Subcutaneous abdominal adipose tissue (tissue), 5 donors: ENCODE measurements around the gene PIGA.
A peak's percentile ranks its signal among the peaks of the same experiment; 100 is the strongest.

Source experiments
- H3K27ac ChIP-seq: one replicate; pipeline ENCODE4 v1.7.0; 2013; ENCODE audit warnings: low read depth, mild to moderate bottlenecking, inconsistent platforms, low read length, moderate library complexity
- H3K27me3 ChIP-seq, 5 donors: one replicate each; pipeline ENCODE4 v1.7.0; 2013; ENCODE audit warnings: low read length in 5 of 5, inconsistent platforms in 1 of 5; ENCODE audit not compliant: control insufficient read depth in 5 of 5, insufficient read depth in 4 of 5
- H3K36me3 ChIP-seq, 5 donors: one replicate each; pipeline ENCODE4 v1.7.0; 2013; ENCODE audit warnings: low read length in 5 of 5; ENCODE audit not compliant: control insufficient read depth in 5 of 5, insufficient read depth in 5 of 5
- H3K4me1 ChIP-seq, 5 donors: one replicate each; pipeline ENCODE4 v1.7.0; 2013; ENCODE audit warnings: low read length in 5 of 5, mild to moderate bottlenecking in 3 of 5, moderate library complexity in 1 of 5; ENCODE audit not compliant: control insufficient read depth in 5 of 5, insufficient read depth in 5 of 5
- H3K4me3 ChIP-seq, 5 donors: one replicate each; pipeline ENCODE4 v1.7.0; 2013; ENCODE audit warnings: low read length in 5 of 5, low read depth in 1 of 5
- H3K9ac ChIP-seq, 5 donors: one replicate each; pipeline ENCODE4 v1.7.0; 2013; ENCODE audit warnings: low read length in 5 of 5, mild to moderate bottlenecking in 4 of 5, moderate library complexity in 3 of 5
- H3K9me3 ChIP-seq, 5 donors: one replicate each; pipeline ENCODE4 v1.7.0; 2013; ENCODE audit warnings: low read length in 5 of 5; ENCODE audit not compliant: control insufficient read depth in 5 of 5
- donor health status: healthy.
- donor health status: healthy.
- donor health status: healthy.
- donor health status: healthy.
- donor health status: healthy.

PIGA gene, protein sequence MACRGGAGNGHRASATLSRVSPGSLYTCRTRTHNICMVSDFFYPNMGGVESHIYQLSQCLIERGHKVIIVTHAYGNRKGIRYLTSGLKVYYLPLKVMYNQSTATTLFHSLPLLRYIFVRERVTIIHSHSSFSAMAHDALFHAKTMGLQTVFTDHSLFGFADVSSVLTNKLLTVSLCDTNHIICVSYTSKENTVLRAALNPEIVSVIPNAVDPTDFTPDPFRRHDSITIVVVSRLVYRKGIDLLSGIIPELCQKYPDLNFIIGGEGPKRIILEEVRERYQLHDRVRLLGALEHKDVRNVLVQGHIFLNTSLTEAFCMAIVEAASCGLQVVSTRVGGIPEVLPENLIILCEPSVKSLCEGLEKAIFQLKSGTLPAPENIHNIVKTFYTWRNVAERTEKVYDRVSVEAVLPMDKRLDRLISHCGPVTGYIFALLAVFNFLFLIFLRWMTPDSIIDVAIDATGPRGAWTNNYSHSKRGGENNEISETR

DNA sequence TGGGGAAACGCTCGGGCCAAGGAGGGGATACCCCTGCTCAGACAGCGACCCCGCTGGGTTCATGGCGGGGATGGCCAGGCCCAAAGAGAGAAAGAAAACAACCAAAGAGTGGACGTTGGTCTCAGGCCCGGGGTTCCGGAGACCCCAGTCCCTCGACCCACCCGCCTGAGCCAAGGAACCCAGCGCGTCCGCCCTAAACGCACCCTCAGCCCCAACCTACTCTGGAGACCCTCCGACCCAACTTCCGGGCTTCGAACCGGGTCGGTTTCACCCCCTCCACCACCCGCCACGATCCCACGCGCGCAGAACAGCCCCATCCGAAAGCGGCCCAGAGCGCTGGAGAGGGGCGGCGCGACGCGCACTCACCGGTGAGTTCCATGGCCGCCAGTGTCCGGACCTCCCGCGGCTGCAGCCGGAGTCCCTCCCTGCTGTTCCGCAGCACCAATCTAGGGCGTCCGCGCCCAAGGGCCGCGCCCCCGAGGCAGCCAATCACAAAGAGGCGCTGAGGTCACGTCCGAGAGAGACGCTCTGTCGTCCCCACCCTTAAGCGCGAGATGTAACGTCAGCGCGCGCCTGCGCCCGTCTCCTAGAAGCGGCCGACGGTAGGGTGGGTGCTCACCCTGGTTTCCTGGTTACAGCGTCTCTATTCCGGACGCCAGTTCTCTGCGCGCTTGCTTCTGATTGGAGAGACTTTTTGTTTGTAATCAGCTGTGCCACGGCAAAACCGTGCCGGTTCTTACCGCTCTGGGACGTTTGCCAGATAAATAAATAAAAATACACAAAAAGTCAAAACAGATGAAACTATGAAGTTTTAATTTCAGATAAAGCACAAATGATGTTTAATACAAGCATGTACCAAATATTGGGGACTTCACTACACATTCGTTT, at the start of gene PIGA:
TSS of gene PIGA (minus strand) at position 389 of the 888 bp plus-strand sequence. CDS start 3,593 bp downstream, outside the sequence.
- Histone ChIP-seq H3K9ac (peak within 1 kb of the TSS; percentile 52 to 87 (median 78)), H3K9me3 (peaks cover 0 to 4% (median 3%) of the 10 kb centered on the region in 5 donors), H3K27me3 (peaks cover 0 to 7% (median 0%) of the 10 kb centered on the region in 5 donors), H3K36me3 (peaks cover 4 to 8% (median 5%) of the 10 kb centered on the region in 5 donors), H3K4me1 (peaks cover 0 to 9% (median 0%) of the 10 kb centered on the region in 5 donors), H3K27ac (peak within 1 kb of the TSS; percentile 72), H3K4me3 (peak within 1 kb of the TSS; percentile 60 to 83 (median 79))

DNA sequence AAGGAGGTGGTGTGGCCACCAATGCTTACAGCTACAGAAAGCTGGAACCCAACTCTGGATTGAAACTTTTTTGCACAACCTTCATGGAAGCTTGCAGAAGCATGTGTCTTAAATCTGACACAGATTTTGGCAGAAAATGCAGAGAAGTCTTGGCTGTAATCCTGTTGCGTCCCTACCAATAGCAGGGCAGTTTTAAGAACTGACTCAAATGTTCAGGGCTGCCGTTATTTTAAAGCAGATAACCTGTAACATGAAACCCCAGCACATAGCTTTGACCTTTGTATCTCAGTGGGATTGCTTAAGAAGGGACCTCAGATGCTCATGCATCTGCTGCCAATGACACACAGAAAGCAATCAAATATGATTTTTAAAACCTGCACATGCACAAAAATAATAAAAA, 49.0 kb upstream of the PIGA start, which contains the start of gene VEGFD:
TSS of gene VEGFD (minus strand) at position 110 of the 400 bp plus-strand sequence. CDS start 467 bp downstream, outside the sequence.
- peaks cover 0 to 4% (median 0%) of the 10 kb centered on the region in 5 donors for H3K36me3 ChIP-seq
- H3K4me1 ChIP-seq, result peaks cover 0 to 12% (median 5%) of the 10 kb centered on the region in 5 donors
- H3K9ac ChIP-seq, result peak within 1 kb of the TSS in 1 of 5 donors; percentile 11
- peaks cover 0 to 3% (median 0%) of the 10 kb centered on the region in 5 donors for H3K27me3 ChIP-seq
- peak within 1 kb of the TSS in 1 of 5 donors; percentile 28 for H3K4me3 ChIP-seq
- no peaks in the 10 kb centered on the region for H3K9me3 ChIP-seq
- H3K27ac ChIP-seq, result no peak within 1 kb of the TSS

DNA sequence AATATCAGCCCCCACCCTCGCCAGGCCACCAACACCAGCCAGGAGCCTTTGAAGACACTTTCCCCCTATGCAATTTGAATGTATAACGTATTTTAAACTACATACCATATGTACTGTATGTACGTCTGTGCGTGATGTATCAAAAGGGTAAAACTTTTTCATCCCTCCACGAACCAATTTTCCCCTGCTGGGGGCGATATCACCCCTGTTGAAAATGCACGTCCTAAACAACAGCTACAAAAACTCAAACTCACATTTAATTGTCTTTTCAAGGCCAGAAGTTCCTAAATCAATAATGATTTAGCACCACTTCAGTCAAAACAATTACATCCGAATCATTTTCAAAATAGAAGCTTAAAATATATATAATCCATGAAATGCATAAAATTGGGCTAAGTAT, 47.5 kb upstream of the PIGA start:
- Histone ChIP-seq H3K27me3 (peaks cover 0 to 3% (median 0%) of the 10 kb centered on the region in 5 donors), H3K9ac (no peak overlapping the region), H3K4me3 (no peak overlapping the region), H3K4me1 (peaks cover 0 to 12% (median 5%) of the 10 kb centered on the region in 5 donors), H3K9me3 (no peaks in the 10 kb centered on the region), H3K36me3 (peaks cover 0 to 2% (median 0%) of the 10 kb centered on the region in 5 donors), H3K27ac (no peak overlapping the region)

DNA sequence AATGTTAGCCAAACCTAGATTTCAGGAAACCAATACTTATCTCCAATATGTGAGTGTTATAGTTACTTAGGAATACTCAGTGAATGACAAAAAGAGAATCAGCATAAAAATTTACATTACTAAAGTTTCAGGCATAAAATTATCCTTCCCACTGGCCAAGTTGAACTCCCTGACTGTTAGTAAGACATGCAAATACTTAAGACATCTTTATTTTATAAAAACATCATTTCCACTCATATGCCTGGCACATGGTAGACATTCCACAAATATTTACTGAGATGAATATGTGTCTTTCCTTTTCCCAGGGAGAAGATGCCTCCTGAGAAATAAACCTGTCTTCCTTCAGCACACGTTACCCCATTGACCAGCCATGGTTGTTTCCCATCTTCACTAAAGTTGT, 41.6 kb upstream of the PIGA start:
- Histone ChIP-seq H3K27ac (no peak overlapping the region), H3K9ac (no peak overlapping the region), H3K27me3 (peaks cover 0 to 6% (median 0%) of the 10 kb centered on the region in 5 donors), H3K9me3 (peaks cover 0 to 5% (median 0%) of the 10 kb centered on the region in 5 donors), H3K36me3 (peaks cover 0 to 2% (median 0%) of the 10 kb centered on the region in 5 donors), H3K4me1 (peaks cover 0 to 3% (median 0%) of the 10 kb centered on the region in 5 donors), H3K4me3 (no peak overlapping the region)

DNA sequence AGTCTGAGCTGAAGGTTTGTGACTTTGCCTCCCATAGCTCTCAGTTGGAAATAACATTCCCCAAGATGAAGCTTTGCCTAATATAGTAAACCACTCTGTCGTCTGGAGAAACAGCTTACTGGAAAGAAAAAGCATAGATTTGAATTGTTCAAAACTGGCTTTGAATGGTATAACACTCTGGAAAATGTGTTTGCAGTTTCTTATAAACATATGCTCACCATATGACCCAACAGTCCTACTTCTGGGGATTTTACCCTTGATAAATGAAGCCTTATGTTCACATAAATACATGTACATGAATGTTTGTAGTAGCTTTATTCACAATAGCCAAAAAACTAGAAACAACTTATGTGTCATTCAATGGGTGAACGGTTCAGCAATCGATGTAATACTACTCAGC, 38.7 kb upstream of the PIGA start:
- Histone ChIP-seq H3K9ac (no peak overlapping the region), H3K27me3 (peaks cover 0 to 3% (median 0%) of the 10 kb centered on the region in 5 donors), H3K4me3 (no peak overlapping the region), H3K27ac (no peak overlapping the region), H3K9me3 (peaks cover 0 to 5% (median 0%) of the 10 kb centered on the region in 5 donors), H3K36me3 (peaks cover 0 to 2% (median 0%) of the 10 kb centered on the region in 5 donors), H3K4me1 (peaks cover 0 to 3% (median 0%) of the 10 kb centered on the region in 5 donors)

DNA sequence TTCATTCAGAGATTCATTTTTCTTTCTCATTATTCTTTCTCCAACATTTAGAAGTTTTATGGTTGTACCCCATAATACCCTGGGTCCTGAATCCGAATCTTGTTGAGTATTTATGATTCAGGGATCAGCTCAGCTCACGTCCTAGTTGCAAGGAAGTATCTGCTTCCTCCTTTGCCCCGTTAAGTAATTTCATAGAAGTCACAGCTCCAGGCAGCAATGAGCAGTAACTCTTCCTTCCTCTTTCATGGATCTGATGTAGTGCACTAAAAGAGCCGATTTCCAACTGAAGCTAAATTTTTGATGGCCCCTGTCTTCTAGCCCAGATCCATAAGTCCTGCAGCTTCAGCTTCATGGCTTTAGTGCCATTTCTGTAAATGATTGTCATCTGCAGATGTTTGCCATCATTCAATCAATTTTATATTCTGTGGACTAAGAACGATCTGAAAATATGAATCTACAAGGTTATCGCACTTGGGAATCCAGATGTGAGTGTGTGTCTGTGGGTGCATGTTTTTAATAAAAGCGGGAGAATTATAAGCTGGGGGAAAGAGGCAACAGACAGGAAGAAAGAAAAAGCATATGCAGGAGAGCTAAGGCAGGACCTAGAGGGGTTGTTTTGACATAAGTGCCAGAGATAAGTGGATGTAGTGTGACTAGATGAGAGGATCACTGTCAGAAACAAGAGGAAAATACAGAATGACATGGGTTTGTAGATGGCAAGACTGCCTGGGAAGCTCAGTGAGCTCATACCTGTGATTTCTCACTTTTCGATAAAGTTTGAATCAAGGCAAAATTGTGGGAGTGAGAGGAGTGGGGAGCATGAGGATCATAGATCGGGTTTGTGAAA, 31.4 kb upstream of the PIGA start:
- Histone ChIP-seq H3K4me3 (no peak overlapping the region), H3K27me3 (peaks cover 0 to 4% (median 2%) of the 10 kb centered on the region in 5 donors), H3K4me1 (no peaks in the 10 kb centered on the region), H3K36me3 (no peaks in the 10 kb centered on the region), H3K9ac (no peak overlapping the region), H3K27ac (no peak overlapping the region), H3K9me3 (no peaks in the 10 kb centered on the region)

DNA sequence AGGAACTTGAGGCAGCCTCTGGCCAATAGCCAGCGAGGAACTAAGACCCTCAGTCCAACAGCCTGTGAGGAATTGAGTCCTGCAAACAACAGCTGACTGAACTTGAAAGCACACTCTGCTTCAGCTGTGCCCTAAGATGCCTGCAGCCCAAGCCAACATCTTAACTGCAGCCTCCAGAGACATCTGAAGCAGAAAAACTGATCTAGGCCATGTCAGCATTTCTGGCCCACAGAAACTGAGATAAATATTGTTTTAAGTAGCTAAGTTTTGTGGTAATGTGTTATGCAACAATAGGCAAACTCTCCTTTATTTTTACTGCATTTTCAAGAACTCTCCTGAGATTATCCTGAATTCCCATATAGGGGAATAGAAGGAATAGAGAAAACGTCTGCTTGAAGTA, 24.4 kb upstream of the PIGA start:
- no peak overlapping the region for H3K27ac ChIP-seq
- H3K9me3 ChIP-seq, result peaks cover 0 to 3% (median 0%) of the 10 kb centered on the region in 5 donors
- H3K4me3 ChIP-seq, result no peak overlapping the region
- H3K36me3 ChIP-seq, result no peaks in the 10 kb centered on the region
- H3K4me1 ChIP-seq, result peaks cover 0 to 5% (median 0%) of the 10 kb centered on the region in 5 donors
- no peak overlapping the region for H3K9ac ChIP-seq
- peaks cover 0 to 3% (median 2%) of the 10 kb centered on the region in 5 donors for H3K27me3 ChIP-seq

DNA sequence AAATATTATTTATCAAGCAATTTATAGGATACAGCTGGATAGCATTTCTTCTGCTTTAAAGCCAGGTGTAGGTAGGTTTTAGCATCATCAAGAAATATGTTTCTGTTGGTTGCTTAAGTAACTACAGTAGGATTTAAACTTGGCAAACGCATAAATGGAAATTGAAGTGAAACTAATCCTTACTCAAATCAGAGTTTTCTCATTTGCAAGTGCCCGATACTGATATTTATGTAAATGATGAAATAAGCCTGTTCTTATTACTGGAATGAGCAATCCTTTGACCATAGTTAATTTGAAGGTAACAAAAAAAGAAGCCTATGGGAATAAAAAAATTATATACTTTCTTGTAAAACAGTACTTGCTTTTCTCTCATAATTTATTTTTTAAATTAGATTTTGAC, 23.2 kb upstream of the PIGA start:
- H3K4me1 ChIP-seq, result peaks cover 0 to 5% (median 0%) of the 10 kb centered on the region in 5 donors
- H3K36me3 ChIP-seq, result no peaks in the 10 kb centered on the region
- H3K9ac ChIP-seq, result no peak overlapping the region
- peaks cover 0 to 3% (median 0%) of the 10 kb centered on the region in 5 donors for H3K9me3 ChIP-seq
- no peak overlapping the region for H3K4me3 ChIP-seq
- H3K27ac ChIP-seq, result no peak overlapping the region
- H3K27me3 ChIP-seq, result peaks cover 0 to 2% (median 0%) of the 10 kb centered on the region in 5 donors

DNA sequence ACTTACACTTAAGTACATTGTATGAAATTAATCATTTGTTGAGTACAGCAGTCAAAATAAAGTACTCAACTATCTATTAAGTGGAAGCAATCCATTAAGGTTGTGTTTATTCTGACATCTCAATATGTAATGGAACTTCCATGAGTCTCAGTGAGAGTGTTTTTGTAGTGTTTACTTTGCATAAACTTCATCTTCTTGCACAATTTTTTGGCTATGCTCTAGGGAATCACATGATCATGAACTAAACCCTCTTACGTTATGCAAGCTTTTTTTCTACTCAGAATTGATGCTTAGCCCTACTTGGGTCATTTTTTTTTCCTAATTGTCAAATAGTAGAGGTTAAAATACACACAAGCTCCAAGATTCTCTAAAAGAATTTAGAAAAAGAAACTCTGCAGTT, 21.1 kb upstream of the PIGA start:
- Histone ChIP-seq H3K27ac (peak overlapping the region; percentile 18), H3K9ac (no peak overlapping the region), H3K27me3 (peaks cover 0 to 2% (median 0%) of the 10 kb centered on the region in 5 donors), H3K9me3 (peaks cover 0 to 3% (median 0%) of the 10 kb centered on the region in 5 donors), H3K4me3 (no peak overlapping the region), H3K4me1 (peaks cover 0 to 5% (median 0%) of the 10 kb centered on the region in 5 donors), H3K36me3 (no peaks in the 10 kb centered on the region)
